Hypothalamus (tissue), 51 donors: ENCODE results near the gene CDH13.

Experiments used
- DNase-seq, 51 donors: peaks; one replicate each; lab custom pipeline; 2025; lab: John Stamatoyannopoulos, UW

CDH13 gene

DNA sequence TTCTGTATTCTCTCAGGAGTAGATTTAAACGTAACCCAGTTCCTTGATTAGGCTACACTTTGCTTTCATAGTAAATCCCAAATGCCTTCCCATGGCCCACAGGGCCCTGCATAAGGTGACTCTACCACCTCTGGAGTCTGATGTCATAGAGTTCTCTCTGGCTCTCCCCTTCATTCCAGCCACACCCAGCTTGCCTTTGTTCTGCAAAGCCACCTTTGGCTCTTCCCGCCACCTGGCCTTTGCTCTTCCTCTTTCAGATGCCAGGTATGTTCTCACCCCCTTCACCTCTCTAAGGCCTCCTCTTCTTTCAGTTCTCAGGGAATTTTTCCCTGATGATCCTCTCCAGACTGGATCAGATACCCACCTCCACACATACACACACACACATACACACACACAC is 1039.7 kb downstream of the CDH13 start:
- no peak for DNase-seq

DNA sequence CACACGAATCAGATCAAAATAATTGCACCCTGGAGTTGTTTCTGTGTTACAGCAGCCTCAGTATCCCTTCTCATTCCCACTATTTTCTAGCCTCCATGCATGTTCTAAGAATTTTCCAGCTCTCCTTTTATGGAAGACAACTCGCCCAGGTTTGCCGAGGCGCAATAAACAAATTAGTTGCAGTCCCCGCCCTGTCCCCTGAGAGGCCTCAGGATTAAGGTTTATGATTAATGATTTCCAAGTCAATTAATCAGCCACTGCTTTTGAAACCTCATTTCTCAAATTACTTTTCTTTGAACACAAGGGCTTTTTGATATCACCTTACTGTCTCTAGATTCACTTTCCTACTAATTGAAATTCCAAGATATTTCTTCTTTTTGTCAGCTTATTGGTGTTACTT is 1042.7 kb downstream of the CDH13 start:
- DNase-seq: no peak

DNA sequence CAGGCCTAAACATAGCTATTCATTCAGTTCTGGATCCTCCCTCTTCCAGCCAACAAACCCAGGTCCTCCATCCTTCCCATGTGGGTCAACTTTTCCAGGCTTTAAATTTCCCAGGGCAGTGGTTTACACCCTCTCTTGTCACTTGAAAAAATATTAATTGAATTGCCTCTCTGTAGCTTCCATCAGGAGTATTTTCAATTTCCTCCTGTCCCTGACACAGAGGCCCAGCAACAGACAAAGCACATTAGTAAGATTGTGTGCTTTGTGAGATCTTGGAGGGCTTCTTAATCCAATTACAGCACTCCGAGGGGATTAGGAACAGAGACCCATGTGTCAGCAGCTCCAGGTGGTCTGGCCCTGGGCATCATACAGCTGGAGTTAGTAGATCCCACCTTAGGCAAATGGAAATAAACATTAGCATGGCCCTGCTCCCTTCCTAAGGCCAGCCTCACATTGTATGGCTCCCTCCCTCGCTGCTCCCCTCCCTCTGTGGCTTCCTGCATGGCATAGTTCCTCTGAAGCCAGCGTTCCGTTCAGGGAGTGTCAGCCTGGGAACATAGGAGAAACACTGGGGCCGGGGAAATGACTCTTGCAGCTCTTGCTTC is 1048.3 kb downstream of the CDH13 start:
- no peak for DNase-seq

DNA sequence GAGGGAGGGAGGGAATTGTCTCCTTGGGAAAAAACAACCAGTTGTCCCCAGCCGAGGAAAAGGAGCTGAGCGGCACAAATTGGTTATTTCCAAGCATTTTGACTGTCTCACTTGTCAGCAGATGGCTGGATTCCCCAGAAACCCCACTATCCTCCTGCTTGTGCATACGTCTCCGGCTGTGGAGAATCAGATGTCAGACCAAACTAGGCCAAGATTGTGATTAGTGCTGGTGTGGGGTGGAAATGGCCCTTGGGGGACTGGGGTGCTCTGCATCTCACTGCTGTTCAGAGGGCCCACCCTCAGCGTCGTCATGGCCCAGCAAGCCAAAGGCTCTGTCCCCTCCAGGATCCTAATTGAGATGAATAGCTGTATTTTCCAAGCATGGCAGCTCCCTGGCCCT is 1049.3 kb downstream of the CDH13 start:
- no peak for DNase-seq

DNA sequence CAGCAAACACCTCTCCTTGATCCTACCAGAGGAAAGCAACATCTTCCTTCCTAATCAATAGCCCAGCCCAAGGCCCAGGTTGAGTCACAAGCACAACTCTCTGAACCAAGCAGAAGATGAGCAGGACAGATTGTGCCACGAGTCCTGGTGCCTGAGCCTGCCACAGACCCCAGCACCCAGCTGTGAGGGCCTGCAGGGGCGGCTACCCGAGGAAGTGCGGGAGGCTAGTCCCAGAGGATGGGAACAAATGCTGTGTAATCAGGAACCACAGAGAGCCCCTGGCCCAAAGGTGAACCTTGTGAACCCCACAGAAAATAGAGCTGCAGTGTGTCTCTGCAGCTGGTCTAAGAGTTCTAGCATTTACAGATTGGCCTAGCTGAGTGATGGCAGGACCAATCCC is 1054.2 kb downstream of the CDH13 start:
- no peak for DNase-seq

DNA sequence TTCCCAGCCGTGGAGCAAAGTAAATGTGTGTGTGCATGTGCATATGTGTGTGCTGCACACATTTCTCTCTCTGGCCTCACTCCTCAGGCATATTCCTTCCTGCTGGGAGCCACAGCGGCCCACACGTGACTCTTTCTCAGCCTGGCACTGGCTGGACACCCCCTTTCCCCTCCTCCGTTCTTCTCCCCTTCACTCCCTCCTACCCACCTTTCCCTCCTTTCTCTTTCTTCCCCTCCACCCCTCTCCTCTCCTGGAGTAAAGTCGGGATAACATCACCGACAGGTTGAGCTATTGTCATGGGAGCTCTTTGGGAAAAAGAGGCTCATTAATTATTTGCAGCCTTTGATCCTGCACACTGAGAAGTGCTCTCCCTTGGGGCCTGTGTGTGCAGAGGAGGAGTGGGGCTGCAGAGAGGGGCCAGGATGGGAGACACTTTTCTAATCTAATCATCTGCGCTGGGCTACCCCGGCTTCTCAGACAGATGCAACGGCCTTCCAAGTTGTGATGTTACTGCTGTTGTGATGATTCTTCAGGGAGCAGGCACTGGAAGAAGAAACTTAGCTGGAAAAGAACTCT is 1054.7 kb downstream of the CDH13 start:
- no peak for DNase-seq

DNA sequence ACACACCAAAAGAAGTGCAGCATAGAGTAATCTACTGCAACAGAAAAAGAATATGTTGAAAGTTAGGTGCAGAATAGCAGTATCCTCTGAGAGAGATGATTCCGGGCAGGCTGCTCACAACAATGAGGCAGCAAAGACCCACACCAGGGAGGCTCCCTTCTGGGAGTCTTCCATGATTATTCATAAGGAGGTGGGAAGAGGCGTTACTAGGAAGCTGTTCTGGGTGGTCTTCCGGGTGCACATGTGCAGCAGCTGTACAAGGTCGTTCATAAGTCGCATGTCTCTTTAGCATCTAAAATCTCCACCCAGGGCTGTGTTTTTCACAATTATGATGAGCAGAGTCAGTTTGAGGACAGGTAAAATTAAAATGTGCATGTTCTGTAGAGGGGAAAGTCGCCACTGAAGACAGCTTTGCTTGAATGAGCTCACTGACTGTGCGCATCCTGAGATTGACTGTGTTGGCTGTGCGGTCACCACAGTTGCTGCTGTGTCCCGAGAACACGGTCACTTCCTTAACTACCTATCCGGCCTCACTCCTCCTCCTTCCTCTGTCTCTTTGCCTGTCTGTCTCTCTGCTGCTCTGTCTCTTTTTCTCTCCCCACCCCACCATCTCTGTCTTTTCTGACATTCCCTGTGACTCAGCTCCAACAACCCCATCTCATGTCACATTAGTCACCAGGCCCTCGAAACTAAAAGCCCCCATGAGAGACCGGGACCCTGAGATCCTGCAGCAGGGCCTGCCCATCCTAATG is 1055.5 kb downstream of the CDH13 start:
- no peak for DNase-seq

DNA sequence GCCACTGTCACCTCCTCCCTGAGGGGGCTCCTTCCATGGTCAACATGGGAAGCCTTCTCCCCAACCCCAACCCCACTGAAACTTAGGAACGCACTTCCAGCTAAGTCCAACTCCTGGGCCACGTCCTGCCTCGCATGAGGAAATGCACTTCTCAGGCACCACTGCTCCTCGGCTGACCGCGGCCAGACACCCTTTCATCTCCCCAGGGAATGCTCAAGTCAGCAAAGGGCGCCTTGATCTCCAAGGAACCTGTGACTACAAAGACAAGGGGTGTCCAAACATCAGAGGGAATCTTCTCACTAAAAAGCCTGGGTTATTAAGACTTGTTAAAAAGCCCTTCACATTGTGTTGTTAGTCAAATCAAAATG is 1056.1 kb downstream of the CDH13 start:
- no peak for DNase-seq

DNA sequence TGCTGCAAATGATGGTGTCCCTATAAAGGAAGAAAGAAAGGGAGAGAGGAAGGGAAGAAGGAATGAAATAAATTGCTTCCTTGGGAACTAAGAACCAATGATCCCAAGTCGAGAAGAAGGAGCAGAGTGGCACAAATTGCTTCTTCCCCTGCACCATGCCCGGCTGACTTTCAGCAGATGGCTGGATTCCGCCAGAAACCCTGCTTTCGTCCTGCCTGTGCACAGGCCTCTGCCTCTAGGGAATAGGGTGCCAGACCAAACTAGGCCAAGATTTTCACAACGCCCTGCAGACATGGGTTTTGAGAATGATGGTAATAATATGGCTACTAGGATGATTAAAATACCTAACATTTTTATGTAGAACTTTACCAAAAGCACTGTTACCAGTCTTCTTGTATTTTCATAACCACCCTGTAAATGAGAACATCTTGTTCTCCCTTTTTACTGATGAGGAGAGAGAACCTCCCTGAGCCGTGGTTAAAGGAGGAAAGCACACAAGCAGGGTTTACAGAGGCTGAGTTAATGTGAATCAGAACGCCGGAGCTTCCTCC is 1058.9 kb downstream of the CDH13 start:
- no peak for DNase-seq

DNA sequence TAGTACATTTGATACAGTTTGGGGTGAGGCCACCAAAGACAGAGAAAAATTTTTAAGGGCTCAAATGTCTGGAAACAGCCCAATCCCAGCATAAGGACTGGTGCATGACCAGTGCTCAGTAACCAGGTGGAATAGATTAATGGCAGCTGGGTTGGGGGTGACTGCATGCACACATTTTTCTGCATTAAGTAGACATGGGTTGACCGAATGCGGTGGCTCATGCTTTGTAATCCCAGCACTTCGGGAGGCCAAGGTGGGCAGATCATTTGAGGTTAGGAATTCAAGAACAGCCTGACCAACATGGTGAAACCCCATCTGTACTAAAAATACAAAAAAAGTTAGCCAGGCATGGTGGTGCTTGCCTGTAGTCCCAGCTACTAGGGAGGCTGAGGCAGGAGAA is 1060.0 kb downstream of the CDH13 start:
- no peak for DNase-seq

DNA sequence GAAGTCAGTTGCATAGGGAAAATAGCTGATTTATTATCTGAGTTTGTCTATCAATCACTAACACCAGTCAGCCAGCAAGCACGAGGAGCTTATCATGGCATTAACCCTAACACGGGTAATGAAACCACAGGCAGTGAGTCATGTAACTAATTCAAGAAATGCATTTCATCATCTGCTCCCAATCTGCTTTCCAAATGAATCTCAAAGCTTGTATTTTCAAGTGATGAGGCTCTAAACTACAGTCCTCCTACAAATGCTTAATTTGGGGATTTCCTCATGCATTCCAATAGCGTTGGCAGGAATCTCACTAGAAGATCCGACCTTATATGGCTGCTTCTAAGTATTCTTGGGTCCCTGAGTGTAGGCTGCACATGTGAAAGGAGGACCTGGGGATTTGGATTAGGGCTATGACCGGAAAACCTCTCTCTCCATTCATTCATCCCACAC is 1062.6 kb downstream of the CDH13 start:
- DNase-seq: peak in 2 of 51 donors; percentile 3 to 29

DNA sequence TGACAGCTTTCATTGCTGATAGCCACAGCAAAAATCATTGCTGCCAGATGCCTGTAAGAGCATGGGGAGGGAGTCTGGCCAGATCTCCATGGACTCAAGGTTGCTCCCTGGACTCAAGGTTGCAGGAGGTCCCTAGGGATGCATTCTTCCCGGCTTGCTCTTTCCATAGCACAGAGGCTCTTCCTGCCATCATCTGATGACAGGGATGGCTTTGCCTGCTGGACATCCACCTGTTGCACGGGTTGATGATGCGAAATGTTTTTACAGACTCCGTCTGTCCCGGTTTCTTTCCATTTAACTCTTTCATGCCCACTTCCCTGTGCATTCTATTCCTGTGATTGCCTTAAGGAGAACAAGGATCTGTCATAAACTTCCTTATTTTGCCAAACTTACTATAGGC is 1065.5 kb downstream of the CDH13 start:
- no peak for DNase-seq

DNA sequence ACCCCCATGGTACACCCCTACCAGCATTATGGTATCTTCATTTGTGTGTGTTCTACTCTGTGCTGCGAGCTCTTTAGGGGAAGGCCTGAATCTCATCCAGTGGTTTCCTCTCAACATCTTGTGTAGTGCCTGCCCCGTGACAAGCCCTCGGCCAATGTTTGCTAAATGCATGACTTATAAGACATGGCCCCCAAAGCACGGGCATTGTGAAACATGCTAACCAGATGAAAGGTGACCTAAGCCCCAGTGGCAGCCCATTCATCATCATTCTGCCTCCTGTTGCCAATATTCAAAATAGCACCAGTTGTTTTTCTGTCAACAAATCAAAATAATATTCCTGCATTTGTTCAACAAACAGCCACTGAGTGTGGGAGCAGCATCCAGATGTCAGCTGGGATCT is 1072.2 kb downstream of the CDH13 start:
- no peak for DNase-seq

DNA sequence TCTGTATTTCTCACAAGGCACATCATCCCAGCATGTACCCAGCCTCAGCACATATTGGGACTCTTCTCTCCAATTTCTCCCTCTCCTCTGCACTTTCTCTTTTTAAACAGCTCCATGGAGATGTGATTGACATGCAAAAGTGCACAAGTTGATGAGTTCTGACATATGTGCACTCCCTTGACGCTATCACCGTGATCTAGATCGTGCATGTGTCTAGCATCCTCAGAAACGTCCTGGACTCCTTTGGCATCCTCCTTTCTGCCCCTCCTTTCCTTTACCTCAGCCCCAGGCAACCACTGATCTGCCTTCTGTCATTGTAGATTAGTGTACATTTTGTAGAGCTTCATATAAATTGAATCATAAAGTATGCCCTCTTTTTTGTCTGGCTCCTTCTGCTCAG is 1073.0 kb downstream of the CDH13 start:
- DNase-seq: no peak

DNA sequence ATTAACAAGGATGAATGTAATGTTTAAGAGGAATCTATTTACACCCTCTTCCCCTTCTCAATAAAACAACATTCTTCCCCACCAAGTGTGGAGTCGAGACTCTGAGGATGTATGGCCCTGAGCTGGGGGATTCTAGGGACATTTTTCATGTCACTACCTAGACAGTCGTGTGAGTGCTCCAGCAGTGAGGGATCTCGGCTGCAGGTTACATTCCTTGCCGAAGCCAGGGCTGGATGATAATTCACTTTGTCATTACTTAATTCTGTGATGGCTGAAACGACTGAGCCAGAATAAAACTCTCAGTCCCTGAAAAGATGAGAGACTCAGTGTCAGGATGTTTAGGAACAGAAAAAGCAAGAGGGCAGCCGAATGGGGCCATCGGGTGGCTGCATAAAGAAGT is 1074.1 kb downstream of the CDH13 start:
- DNase-seq: no peak

DNA sequence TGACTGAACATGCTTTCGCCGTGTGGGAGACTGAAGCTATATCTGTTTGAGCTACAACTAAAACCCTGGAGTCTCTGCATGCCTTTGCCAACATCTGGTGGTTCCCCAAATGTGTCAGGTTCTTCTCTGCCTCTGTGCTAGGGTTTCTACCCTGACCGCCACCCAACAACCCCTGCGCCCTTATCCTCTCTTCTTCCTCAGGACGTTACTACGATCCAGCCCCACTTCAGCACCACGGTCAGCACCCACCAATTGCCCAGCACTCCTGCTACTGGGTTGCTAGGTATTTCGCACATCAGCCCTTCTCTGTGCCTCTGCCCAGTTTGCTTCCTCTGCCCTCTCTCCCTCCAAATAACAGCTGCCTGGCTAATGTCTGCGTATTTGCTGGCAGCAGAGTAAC is 1074.7 kb downstream of the CDH13 start:
- peak in 1 of 51 donors; percentile 1 for DNase-seq

DNA sequence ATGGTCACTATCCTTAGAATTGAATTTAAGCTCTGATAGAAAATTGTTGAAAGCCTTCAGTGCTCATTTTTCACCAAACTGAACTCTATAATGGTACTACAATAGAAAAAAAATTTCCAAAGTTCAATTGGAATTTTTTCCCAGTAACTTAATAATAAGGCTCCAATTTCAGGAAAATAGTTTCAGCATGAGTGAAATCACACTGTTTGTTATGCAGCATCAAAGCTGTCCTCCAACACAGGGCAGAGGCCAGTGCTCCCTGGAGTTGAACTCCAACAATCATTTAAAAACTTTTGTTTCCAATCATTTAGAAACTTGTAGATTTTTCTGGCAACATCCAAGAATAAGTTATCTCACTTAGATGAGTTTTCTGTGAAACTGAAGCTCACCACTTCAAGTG is 1077.9 kb downstream of the CDH13 start:
- DNase-seq: no peak

DNA sequence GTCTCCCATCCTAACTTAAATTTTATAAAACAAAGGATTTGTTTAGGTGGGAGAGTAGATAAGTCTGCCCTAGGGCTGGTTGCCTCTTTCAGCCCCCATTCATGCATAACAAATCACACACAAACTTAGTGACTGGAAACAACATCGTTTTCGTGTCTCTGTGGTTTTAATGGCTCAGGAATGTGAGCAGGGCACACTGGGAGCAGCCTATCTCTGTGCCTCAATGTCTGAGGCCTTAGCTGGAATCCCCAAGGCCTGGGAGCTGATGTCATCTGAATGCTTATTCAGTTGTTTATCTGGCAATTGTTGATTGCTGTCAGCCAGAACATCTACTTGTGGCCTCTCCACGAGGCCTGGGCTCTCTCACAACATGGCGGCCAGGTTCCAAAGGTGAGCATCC is 1079.1 kb downstream of the CDH13 start:
- no peak for DNase-seq

DNA sequence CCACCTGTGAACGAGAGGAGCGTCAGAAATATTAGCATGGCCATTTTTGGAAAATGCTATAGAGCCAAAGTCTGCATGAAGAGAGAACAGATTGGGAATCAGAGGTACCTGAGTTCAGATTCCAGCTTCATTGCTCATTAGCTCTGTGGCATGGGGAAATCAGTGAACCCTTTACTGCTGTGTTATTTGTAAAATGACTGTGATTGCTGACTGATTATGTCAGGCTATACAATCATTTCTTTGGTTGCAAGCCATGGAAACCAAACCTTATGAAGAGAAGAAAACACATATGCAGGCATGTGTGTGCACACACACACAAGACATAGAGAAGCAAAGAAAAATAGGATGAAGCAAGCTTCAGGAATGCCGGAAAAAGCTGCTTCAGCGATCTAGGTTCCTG is 1079.6 kb downstream of the CDH13 start:
- no peak for DNase-seq

DNA sequence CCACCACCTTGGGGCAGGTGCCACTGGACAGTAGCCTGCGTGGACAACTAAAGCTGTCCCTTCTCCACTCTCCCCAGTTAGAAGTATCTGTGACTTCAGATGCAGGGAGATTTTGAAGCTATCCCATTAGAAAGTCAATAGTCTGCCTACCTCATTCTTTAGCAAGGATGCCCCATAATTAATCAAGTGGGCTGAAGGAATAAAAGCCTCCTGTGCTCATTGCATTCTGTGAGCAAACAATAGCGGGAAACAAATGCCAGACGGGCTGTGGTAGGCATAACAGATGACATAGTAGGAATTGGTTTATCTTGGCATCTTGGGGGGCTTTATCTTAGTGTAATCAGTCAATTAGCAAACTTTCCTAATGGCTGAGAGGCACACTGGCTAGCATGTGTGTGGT is 1084.3 kb downstream of the CDH13 start:
- no peak for DNase-seq

DNA sequence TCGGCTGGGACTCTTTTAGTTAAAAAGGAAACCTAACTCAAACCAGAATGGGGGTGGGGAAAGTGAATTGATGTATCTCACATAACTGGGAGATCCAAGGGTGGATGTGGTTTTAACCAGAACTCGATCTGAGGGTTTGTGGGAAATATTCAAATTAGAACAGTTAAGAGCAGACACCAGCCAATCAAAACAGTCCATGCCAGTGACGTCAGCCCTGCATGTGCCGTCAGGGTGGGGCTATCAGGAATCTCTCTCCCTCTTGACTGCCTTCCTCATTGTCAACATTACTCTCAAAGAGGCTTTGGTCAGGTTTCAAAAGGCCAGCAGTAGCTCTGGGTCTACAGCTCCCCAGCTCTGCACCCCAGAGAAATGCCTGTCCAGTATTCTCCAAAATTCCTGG is 1086.8 kb downstream of the CDH13 start:
- no peak for DNase-seq

DNA sequence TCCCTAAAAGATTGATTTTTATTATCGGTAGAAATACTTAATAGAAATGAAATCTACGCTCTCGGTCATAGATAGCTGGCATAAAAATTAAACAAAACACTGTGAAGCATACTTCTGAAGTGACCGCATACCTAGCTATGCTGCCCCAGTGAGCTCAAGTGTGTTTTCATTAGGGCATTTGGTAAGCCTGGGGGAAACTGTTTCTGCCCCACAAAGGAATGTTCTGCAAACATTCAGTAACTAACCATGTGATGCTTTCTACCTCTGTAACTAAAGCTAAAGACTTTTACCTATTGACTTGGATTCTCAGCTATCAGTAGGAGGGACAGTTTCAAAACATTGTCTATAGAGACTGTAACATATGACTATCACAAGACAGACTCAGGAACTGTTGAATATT is 1087.5 kb downstream of the CDH13 start:
- DNase-seq: no peak
